Liver (tissue), 9 donors: ENCODE data around the gene ERBB4. TPM values are rescaled to one million over a fixed set of nuclear protein-coding genes. Genes with fewer than 3 reads are reported as not detected.

ENCODE experiments used
- DNase-seq: peaks from one replicate; pipeline ENCODE4 v3.0.0-alpha.2; 2017; ENCODE audit warnings: low spot score
- H3K27ac ChIP-seq, 2 donors: one replicate each; pipeline ENCODE4 v1.7.0; 2013; ENCODE audit warnings: inconsistent platforms in 2 of 2, low read length in 2 of 2, control low read depth in 1 of 2, low read depth in 1 of 2, mild to moderate bottlenecking in 1 of 2
- H3K27me3 ChIP-seq, 4 donors: one replicate each; pipeline versions ENCODE4 v1.6.1 to v1.7.0; 2013; ENCODE audit warnings: low read length in 3 of 4, inconsistent platforms in 1 of 4, mild to moderate bottlenecking in 1 of 4, moderate library complexity in 1 of 4; ENCODE audit not compliant: control insufficient read depth in 4 of 4, insufficient read depth in 4 of 4
- H3K36me3 ChIP-seq, 4 donors: one replicate each; pipeline versions ENCODE4 v1.6.1 to v1.7.0; 2013; ENCODE audit warnings: low read length in 3 of 4, mild to moderate bottlenecking in 3 of 4, low read depth in 1 of 4, moderate library complexity in 1 of 4; ENCODE audit not compliant: control insufficient read depth in 4 of 4, insufficient read depth in 3 of 4
- H3K4me1 ChIP-seq, 4 donors: one replicate each; pipeline versions ENCODE4 v1.6.1 to v1.7.0; 2013; ENCODE audit warnings: low read length in 3 of 4, mild to moderate bottlenecking in 3 of 4, moderate library complexity in 1 of 4; ENCODE audit not compliant: control insufficient read depth in 4 of 4, insufficient read depth in 4 of 4
- H3K4me3 ChIP-seq, 3 donors: one replicate each; pipeline versions ENCODE4 v1.6.1 to v1.7.0; 2013; ENCODE audit warnings: low read length in 3 of 3, control low read depth in 1 of 3, low read depth in 1 of 3, mild to moderate bottlenecking in 1 of 3
- H3K9ac ChIP-seq, 2 donors: one replicate each; pipeline ENCODE4 v1.7.0; 2013; ENCODE audit warnings: low read length in 2 of 2, mild to moderate bottlenecking in 2 of 2, moderate library complexity in 2 of 2, control low read depth in 1 of 2, low read depth in 1 of 2
- H3K9me3 ChIP-seq, 4 donors: one replicate each; pipeline versions ENCODE4 v1.6.1 to v1.7.0; 2013; ENCODE audit warnings: low read length in 3 of 4; ENCODE audit not compliant: control insufficient read depth in 4 of 4
- CTCF ChIP-seq: fragments of 150-350 bp; IDR thresholded peaks from 2 replicates; pipeline ENCODE4 v1.5.1; 2017; ENCODE audit warnings: improper control_type of control experiment, low read depth, low read length; ENCODE audit not compliant: missing input control
- EGR1 ChIP-seq, 2 donors: IDR thresholded peaks; 2 replicates each; pipeline ENCODE4 v1.6.1; 2016 to 2018; ENCODE audit warnings: antibody characterized with exemption in 2 of 2, low read depth in 2 of 2
- FOXA1 ChIP-seq: IDR thresholded peaks from 2 replicates; pipeline ENCODE4 v1.6.1; 2016; ENCODE audit warnings: antibody characterized with exemption
- FOXA2 ChIP-seq: IDR thresholded peaks from 2 replicates; pipeline ENCODE4 v1.6.1; 2016; ENCODE audit warnings: antibody characterized with exemption
- GABPA ChIP-seq, 2 donors: IDR thresholded peaks in 1 of 2; conservative IDR thresholded peaks in 1 of 2; 2 replicates each; pipeline ENCODE4 v1.6.1; 2016; ENCODE audit warnings: antibody characterized with exemption in 2 of 2, mild to moderate bottlenecking in 1 of 2, moderate library complexity in 1 of 2
- HNF4A ChIP-seq, 2 donors: conservative IDR thresholded peaks; 2 replicates each; pipeline ENCODE4 v1.6.1; 2016; ENCODE audit warnings: antibody characterized with exemption in 2 of 2, mild to moderate bottlenecking in 2 of 2
- HNF4G ChIP-seq: IDR thresholded peaks from 2 replicates; pipeline ENCODE4 v1.6.1; 2016; ENCODE audit warnings: antibody characterized with exemption
- JUND ChIP-seq, 2 donors: IDR thresholded peaks; 2 replicates each; pipeline ENCODE4 v1.6.1; 2016; ENCODE audit warnings: antibody characterized with exemption in 2 of 2
- MAX ChIP-seq: IDR thresholded peaks from 2 replicates; pipeline ENCODE4 v1.6.1; 2016; ENCODE audit warnings: antibody characterized with exemption
- NR2F2 ChIP-seq: IDR thresholded peaks from 2 replicates; pipeline ENCODE4 v1.6.1; 2016; ENCODE audit warnings: antibody characterized with exemption
- RAD21 ChIP-seq, 2 donors: IDR thresholded peaks; 2 replicates each; pipeline ENCODE4 v1.6.1; 2016; ENCODE audit warnings: antibody characterized with exemption in 2 of 2, mild to moderate bottlenecking in 2 of 2
- REST ChIP-seq: IDR thresholded peaks from 2 replicates; pipeline ENCODE4 v1.6.1; 2016; ENCODE audit warnings: antibody characterized with exemption, mild to moderate bottlenecking
- RXRA ChIP-seq, 2 donors: IDR thresholded peaks; 2 replicates each; pipeline ENCODE4 v1.6.1; 2017 to 2018; ENCODE audit warnings: antibody characterized with exemption in 2 of 2, mild to moderate bottlenecking in 1 of 2
- SP1 ChIP-seq: IDR thresholded peaks from 2 replicates; pipeline ENCODE4 v1.6.1; 2018; ENCODE audit warnings: antibody characterized with exemption, mild to moderate bottlenecking
- TAF1 ChIP-seq: conservative IDR thresholded peaks from 2 replicates; pipeline ENCODE4 v1.6.1; 2016; ENCODE audit warnings: antibody characterized with exemption, mild to moderate bottlenecking
- YY1 ChIP-seq: IDR thresholded peaks from 2 replicates; pipeline ENCODE4 v1.6.1; 2016; ENCODE audit warnings: antibody characterized with exemption, mild to moderate bottlenecking
- WGBS: extraction: QIAGEN DNeasy Blood & Tissue Kit; methylation state at CpG from one replicate; pipeline ENCODE4 v1.1.7; 2013; 5-methylcytosine and 5-hydroxymethylcytosine counted together
- polyA plus RNA-seq, 2 donors: library from polyadenylated mRNA; stranded (reverse) in 1 of 2; unstranded in 1 of 2; fragments of 200-250 nt in 1 of 2; fragments of >200 nt in 1 of 2; fragmentation: Nextera tagmentation in 1 of 2; extraction: Ambion mirVana in 1 of 2; gene quantifications; one replicate each; pipeline versions ENCODE4 v1.2.1 to v1.2.3, GENCODE V29; 2013 to 2015
- total RNA-seq, 2 donors: library from RNA; depleted of rRNA; stranded (reverse); fragments of >200 nt; gene quantifications; one replicate each; pipeline ENCODE4 v1.2.3, GENCODE V29; 2014
- TF ChIP-seq, protein P1 (sequence below): IDR thresholded peaks from 2 replicates; pipeline ENCODE4 v1.6.1; 2016; ENCODE audit warnings: antibody characterized with exemption
- TF ChIP-seq, protein P2 (sequence below): IDR thresholded peaks from 2 replicates; pipeline ENCODE4 v1.6.1; 2016; ENCODE audit warnings: antibody characterized with exemption
- donor health status: healthy.
- donor health status: healthy.
- donor health status: healthy.
- donor health status: healthy.
- donor health status: healthy.

ERBB4 gene
- total and polyA plus RNA-seq, 4 donors, result 0.03 to 0.42 TPM; not detected in 2

GRCh38 chr2:212337486-212338343, 200.9 kb downstream of the ERBB4 start:
- no peaks in the 10 kb centered on the region for H3K9me3 ChIP-seq
- no peak overlapping the region for H3K4me3 ChIP-seq
- WGBS, result 77% methylated on average over 4 of the region's 4 CpGs
- H3K9ac ChIP-seq, result no peak overlapping the region
- no peaks in the 10 kb centered on the region for H3K4me1 ChIP-seq
- TF ChIP-seq RXRA (IDR thresholded peaks at IDR 0.05), result no peak
- TF ChIP-seq, protein P1, sequence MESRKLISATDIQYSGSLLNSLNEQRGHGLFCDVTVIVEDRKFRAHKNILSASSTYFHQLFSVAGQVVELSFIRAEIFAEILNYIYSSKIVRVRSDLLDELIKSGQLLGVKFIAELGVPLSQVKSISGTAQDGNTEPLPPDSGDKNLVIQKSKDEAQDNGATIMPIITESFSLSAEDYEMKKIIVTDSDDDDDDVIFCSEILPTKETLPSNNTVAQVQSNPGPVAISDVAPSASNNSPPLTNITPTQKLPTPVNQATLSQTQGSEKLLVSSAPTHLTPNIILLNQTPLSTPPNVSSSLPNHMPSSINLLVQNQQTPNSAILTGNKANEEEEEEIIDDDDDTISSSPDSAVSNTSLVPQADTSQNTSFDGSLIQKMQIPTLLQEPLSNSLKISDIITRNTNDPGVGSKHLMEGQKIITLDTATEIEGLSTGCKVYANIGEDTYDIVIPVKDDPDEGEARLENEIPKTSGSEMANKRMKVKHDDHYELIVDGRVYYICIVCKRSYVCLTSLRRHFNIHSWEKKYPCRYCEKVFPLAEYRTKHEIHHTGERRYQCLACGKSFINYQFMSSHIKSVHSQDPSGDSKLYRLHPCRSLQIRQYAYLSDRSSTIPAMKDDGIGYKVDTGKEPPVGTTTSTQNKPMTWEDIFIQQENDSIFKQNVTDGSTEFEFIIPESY, result no peak
- no peak for TF ChIP-seq EGR1 (IDR thresholded peaks at IDR 0.05; ENCODE audit: low read depth in 2 of 2)
- TF ChIP-seq TAF1, result no peak
- TF ChIP-seq, protein P2, sequence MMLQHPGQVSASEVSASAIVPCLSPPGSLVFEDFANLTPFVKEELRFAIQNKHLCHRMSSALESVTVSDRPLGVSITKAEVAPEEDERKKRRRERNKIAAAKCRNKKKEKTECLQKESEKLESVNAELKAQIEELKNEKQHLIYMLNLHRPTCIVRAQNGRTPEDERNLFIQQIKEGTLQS, result no peak
- no peak for TF ChIP-seq YY1
- TF ChIP-seq RAD21 (IDR thresholded peaks at IDR 0.05), result no peak
- TF ChIP-seq NR2F2, result no peak
- TF ChIP-seq HNF4A (conservative IDR thresholded peaks at IDR 0.05), result no peak
- no peak for TF ChIP-seq HNF4G
- no peak for TF ChIP-seq FOXA1
- no peak for TF ChIP-seq MAX
- TF ChIP-seq REST, result no peak
- TF ChIP-seq CTCF, result no peak
- TF ChIP-seq GABPA (IDR thresholded peaks at IDR 0.05 in 1 of 2, conservative IDR thresholded peaks at IDR 0.05 in 1 of 2), result no peak
- TF ChIP-seq SP1, result no peak
- TF ChIP-seq JUND (IDR thresholded peaks at IDR 0.05), result no peak
- TF ChIP-seq FOXA2, result no peak
- no peaks in the 10 kb centered on the region for H3K36me3 ChIP-seq
- no peak overlapping the region for H3K27ac ChIP-seq
- no peak for DNase-seq
- H3K27me3 ChIP-seq, result no peaks in the 10 kb centered on the region
